GM23338 (cell line): ENCODE measurements around the gene SHF. TPM values are rescaled to one million over a fixed set of nuclear protein-coding genes. Genes with fewer than 3 reads are reported as not detected.

Experiments used
- ATAC-seq: fragments of 200-7000 bp; cut with Tn5 transposase; 3 replicates; pipeline ENCODE4 v1.9.1; 2020
- DNase-seq: peaks from one replicate; pipeline ENCODE4 v3.0.0-alpha.2; 2015; ENCODE audit warnings: low spot score
- H2AFZ ChIP-seq: fragments of 200-600 bp; sonication (generic); 2 replicates; pipeline ENCODE4 v1.8.0; 2016; ENCODE audit warnings: antibody characterized with exemption, mild to moderate bottlenecking, moderate library complexity
- H3F3A ChIP-seq: fragments of 200-600 bp; sonication (generic); replicated peaks from 2 replicates; pipeline ENCODE4 v1.8.0; 2017; ENCODE audit warnings: antibody characterized with exemption, mixed run types, low read depth
- H3K27ac ChIP-seq: fragments of 200-600 bp; sonication (generic); 2 replicates; pipeline ENCODE4 v1.6.1; 2016; ENCODE audit warnings: low read depth
- H3K27me3 ChIP-seq: fragments of 200-600 bp; sonication (generic); 2 replicates; pipeline ENCODE4 v1.8.0; 2016; ENCODE audit warnings: mild to moderate bottlenecking, mixed run types, moderate library complexity; ENCODE audit not compliant: insufficient read depth
- H3K36me3 ChIP-seq: fragments of 200-600 bp; sonication (generic); 2 replicates; pipeline ENCODE4 v1.8.0; 2016; ENCODE audit warnings: mild to moderate bottlenecking; ENCODE audit not compliant: insufficient read depth
- H3K4me1 ChIP-seq: fragments of 200-600 bp; sonication (generic); 2 replicates; pipeline ENCODE4 v1.8.0; 2016; ENCODE audit warnings: mild to moderate bottlenecking, moderate library complexity; ENCODE audit not compliant: insufficient read depth
- H3K4me2 ChIP-seq: fragments of 200-600 bp; sonication (generic); 2 replicates; pipeline ENCODE4 v1.7.1; 2017; ENCODE audit warnings: mixed run types
- H3K4me3 ChIP-seq: fragments of 200-600 bp; sonication (generic); 2 replicates; pipeline ENCODE4 v1.6.1; 2016; ENCODE audit warnings: mixed run types
- H3K79me2 ChIP-seq: fragments of 200-600 bp; sonication (generic); replicated peaks from 2 replicates; pipeline ENCODE4 v1.8.0; 2017; ENCODE audit warnings: mild to moderate bottlenecking; ENCODE audit not compliant: insufficient read depth
- H3K9me2 ChIP-seq: fragments of 200-600 bp; sonication (generic); 2 replicates; pipeline ENCODE4 v1.8.0; 2017; ENCODE audit not compliant: insufficient read depth
- H4K20me1 ChIP-seq: fragments of 200-600 bp; sonication (generic); replicated peaks from 2 replicates; pipeline ENCODE4 v1.8.0; 2017; ENCODE audit warnings: mild to moderate bottlenecking; ENCODE audit not compliant: insufficient read depth
- H3K27ac Mint-ChIP-seq: 2 replicates; pipeline ENCODE4 v1.8.0; 2020; ENCODE audit warnings: inconsistent platforms, mild to moderate bottlenecking, moderate library complexity, mixed read lengths
- H3K27me3 Mint-ChIP-seq: 3 replicates; pipeline ENCODE4 v1.8.0; 2022; ENCODE audit warnings: low read depth, mild to moderate bottlenecking, moderate library complexity, mixed read lengths, inconsistent platforms; ENCODE audit not compliant: insufficient read depth, poor library complexity
- H3K36me3 Mint-ChIP-seq: 3 replicates; pipeline ENCODE4 v1.8.0; 2021; ENCODE audit warnings: low read depth, mild to moderate bottlenecking, inconsistent platforms, moderate library complexity, mixed read lengths
- H3K4me1 Mint-ChIP-seq: 3 replicates; pipeline ENCODE4 v1.8.0; 2020; ENCODE audit warnings: mild to moderate bottlenecking, inconsistent platforms, mixed read lengths
- H3K4me3 Mint-ChIP-seq: 3 replicates; pipeline ENCODE4 v1.8.0; 2021; ENCODE audit warnings: moderate library complexity, mild to moderate bottlenecking, inconsistent platforms, mixed read lengths
- H3K9me3 Mint-ChIP-seq: 3 replicates; pipeline ENCODE4 v1.8.0; 2020; ENCODE audit warnings: moderate library complexity, mild to moderate bottlenecking, inconsistent platforms, mixed read lengths
- CTCF ChIP-seq, 2 experiments: fragments of 200-600 bp in 1 of 2; sonication (generic) in 1 of 2; conservative IDR thresholded peaks; 2 replicates each; pipeline versions ENCODE4 v1.5.1 to v1.6.1; 2016 to 2017; ENCODE audit warnings: antibody characterized with exemption in 2 of 2, low read depth in 2 of 2, mild to moderate bottlenecking in 2 of 2, moderate library complexity in 1 of 2
- ETS1 ChIP-seq: IDR thresholded peaks from 2 replicates; pipeline ENCODE4 v1.6.1; 2016; ENCODE audit warnings: antibody characterized with exemption
- EZH2 ChIP-seq: fragments of 200-600 bp; sonication (generic); IDR thresholded peaks from one replicate; pipeline ENCODE4 v1.8.0; 2017; ENCODE audit warnings: antibody characterized with exemption, mild to moderate bottlenecking, low read depth; ENCODE audit not compliant: unreplicated experiment
- NANOG ChIP-seq: IDR thresholded peaks from 2 replicates; pipeline ENCODE4 v1.6.1; 2016; ENCODE audit warnings: antibody characterized with exemption, borderline replicate concordance
- STAT1 ChIP-seq: IDR thresholded peaks from one replicate; pipeline ENCODE4 v1.6.1; 2016; ENCODE audit warnings: antibody characterized with exemption; ENCODE audit not compliant: unreplicated experiment
- ZNF114 ChIP-seq: fragments of 250-450 bp; sonication (Bioruptor Pico); IDR thresholded peaks from 2 replicates; pipeline ENCODE4 v1.5.0; 2020; ENCODE audit warnings: mild to moderate bottlenecking, moderate library complexity
- ZNF331 ChIP-seq: fragments of 250-450 bp; sonication (Bioruptor Pico); IDR thresholded peaks from 2 replicates; pipeline ENCODE4 v1.5.0; 2020; ENCODE audit warnings: low read depth, mild to moderate bottlenecking, moderate library complexity
- polyA plus RNA-seq: library from polyadenylated mRNA; unstranded; fragments of >200 nt; fragmentation: Nextera tagmentation; extraction: Ambion mirVana; gene quantifications from 2 replicates; pipeline ENCODE4 v1.2.1, GENCODE V29; 2016
- total RNA-seq: library from RNA; depleted of rRNA; stranded (reverse); fragments of >200 nt; shearing (Covaris generic); gene quantifications from 2 replicates; pipeline ENCODE4 v1.2.3, GENCODE V29; 2014
- TF ChIP-seq, protein P1 (sequence below): fragments of 250-450 bp; sonication (Bioruptor Pico); IDR thresholded peaks from 2 replicates; pipeline ENCODE4 v1.5.0; 2020; ENCODE audit warnings: mild to moderate bottlenecking, moderate library complexity
- TF ChIP-seq, protein P2 (sequence below): IDR thresholded peaks from one replicate; pipeline ENCODE4 v1.6.1; 2018; ENCODE audit warnings: antibody characterized with exemption; ENCODE audit not compliant: unreplicated experiment

The SHF gene
- total and polyA plus RNA-seq, 2 experiments from 2014 or later = 5.8 to 15.6 TPM

DNA sequence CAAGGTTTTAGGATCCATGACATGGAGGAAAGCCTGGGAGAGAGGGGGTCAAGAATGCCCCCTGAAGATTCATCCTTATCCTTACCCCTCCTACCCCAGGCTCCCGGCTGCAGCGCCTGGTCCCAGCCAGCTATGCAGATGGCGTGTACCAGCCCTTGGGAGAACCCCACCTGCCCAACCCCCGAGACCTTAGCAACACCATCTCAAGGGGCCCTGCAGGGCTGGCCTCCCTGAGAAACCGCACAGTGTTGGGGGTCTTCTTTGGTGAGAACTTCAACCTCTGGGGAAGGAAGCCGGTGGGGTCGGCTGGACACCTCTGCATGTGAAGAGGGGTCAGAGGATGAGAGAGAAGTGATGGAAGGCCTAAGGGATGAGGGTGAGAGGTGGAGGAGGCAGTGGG, 53.7 kb downstream of the SHF start:
- Mint-ChIP-seq H3K27me3 (peaks cover 72% of the 10 kb centered on the region), H3K4me1 (peaks cover 3% of the 10 kb centered on the region; the same call in 2 of the 3 replicates), H3K36me3 (no peaks in the 10 kb centered on the region; the same call in 2 of the 3 replicates), H3K27ac (no peak overlapping the region), H3K9me3 (no peaks in the 10 kb centered on the region; the same call in 2 of the 3 replicates), H3K4me3 (no peak overlapping the region)
- ATAC-seq = no peak
- Histone ChIP-seq H3F3A (no peaks in the 10 kb centered on the region), H3K4me1 (peaks cover 7% of the 10 kb centered on the region; the same call in 1 of the 2 replicates), H3K4me2 (no peak overlapping the region), H4K20me1 (no peaks in the 10 kb centered on the region; the same call in 1 of the 2 replicates), H3K79me2 (no peaks in the 10 kb centered on the region), H3K4me3 (no peak overlapping the region), H3K36me3 (no peaks in the 10 kb centered on the region), H3K27me3 (peaks cover 94% of the 10 kb centered on the region), H2AFZ (no peak overlapping the region), H3K27ac (no peak overlapping the region), H3K9me2 (no peaks in the 10 kb centered on the region)
- DNase-seq = no peak
- no peak for TF ChIP-seq NANOG
- peak; percentile 27 for TF ChIP-seq EZH2

DNA sequence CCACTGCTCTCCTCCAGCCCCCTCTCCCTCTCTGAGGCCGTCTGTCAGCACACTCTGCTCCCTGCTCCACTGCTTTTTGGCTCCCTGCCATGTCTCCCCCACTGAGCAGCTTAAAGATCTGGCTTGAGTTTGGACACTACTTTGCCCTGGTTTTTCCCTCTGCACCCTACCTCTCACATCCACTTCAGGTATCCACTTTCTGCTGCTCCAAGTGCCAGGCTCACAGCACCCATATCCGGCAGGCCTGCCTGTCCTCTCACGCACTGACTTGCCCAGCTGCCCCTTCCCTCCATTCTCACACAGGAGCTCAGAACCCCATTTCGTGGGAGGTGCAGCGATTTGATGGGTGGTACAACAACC, 54.2 kb downstream of the SHF start:
- Histone ChIP-seq H3K27me3 (peaks cover 97% of the 10 kb centered on the region), H3K4me3 (no peak overlapping the region), H3K9me2 (no peaks in the 10 kb centered on the region), H3K36me3 (no peaks in the 10 kb centered on the region), H3K79me2 (no peaks in the 10 kb centered on the region), H3K4me1 (peaks cover 11% of the 10 kb centered on the region; the same call in 1 of the 2 replicates), H2AFZ (no peak overlapping the region), H3K27ac (no peak overlapping the region), H3F3A (no peaks in the 10 kb centered on the region), H3K4me2 (no peak overlapping the region), H4K20me1 (no peaks in the 10 kb centered on the region; the same call in 1 of the 2 replicates)
- ATAC-seq (no peak), DNase-seq (no peak)
- Mint-ChIP-seq H3K9me3 (no peaks in the 10 kb centered on the region; the same call in 2 of the 3 replicates), H3K27me3 (peaks cover 77% of the 10 kb centered on the region), H3K4me1 (peaks cover 5% of the 10 kb centered on the region), H3K4me3 (no peak overlapping the region), H3K36me3 (no peaks in the 10 kb centered on the region; the same call in 2 of the 3 replicates), H3K27ac (no peak overlapping the region)
- TF ChIP-seq ZNF331 (CRISPR knock-in tag) (no peak), STAT1 (no peak), EZH2 (no peak), ETS1 (no peak), CTCF (conservative IDR thresholded peaks at IDR 0.05; ENCODE audit: low read depth in 2 of 2) (no peak), ZNF114 (no peak)
- TF ChIP-seq, protein P1, sequence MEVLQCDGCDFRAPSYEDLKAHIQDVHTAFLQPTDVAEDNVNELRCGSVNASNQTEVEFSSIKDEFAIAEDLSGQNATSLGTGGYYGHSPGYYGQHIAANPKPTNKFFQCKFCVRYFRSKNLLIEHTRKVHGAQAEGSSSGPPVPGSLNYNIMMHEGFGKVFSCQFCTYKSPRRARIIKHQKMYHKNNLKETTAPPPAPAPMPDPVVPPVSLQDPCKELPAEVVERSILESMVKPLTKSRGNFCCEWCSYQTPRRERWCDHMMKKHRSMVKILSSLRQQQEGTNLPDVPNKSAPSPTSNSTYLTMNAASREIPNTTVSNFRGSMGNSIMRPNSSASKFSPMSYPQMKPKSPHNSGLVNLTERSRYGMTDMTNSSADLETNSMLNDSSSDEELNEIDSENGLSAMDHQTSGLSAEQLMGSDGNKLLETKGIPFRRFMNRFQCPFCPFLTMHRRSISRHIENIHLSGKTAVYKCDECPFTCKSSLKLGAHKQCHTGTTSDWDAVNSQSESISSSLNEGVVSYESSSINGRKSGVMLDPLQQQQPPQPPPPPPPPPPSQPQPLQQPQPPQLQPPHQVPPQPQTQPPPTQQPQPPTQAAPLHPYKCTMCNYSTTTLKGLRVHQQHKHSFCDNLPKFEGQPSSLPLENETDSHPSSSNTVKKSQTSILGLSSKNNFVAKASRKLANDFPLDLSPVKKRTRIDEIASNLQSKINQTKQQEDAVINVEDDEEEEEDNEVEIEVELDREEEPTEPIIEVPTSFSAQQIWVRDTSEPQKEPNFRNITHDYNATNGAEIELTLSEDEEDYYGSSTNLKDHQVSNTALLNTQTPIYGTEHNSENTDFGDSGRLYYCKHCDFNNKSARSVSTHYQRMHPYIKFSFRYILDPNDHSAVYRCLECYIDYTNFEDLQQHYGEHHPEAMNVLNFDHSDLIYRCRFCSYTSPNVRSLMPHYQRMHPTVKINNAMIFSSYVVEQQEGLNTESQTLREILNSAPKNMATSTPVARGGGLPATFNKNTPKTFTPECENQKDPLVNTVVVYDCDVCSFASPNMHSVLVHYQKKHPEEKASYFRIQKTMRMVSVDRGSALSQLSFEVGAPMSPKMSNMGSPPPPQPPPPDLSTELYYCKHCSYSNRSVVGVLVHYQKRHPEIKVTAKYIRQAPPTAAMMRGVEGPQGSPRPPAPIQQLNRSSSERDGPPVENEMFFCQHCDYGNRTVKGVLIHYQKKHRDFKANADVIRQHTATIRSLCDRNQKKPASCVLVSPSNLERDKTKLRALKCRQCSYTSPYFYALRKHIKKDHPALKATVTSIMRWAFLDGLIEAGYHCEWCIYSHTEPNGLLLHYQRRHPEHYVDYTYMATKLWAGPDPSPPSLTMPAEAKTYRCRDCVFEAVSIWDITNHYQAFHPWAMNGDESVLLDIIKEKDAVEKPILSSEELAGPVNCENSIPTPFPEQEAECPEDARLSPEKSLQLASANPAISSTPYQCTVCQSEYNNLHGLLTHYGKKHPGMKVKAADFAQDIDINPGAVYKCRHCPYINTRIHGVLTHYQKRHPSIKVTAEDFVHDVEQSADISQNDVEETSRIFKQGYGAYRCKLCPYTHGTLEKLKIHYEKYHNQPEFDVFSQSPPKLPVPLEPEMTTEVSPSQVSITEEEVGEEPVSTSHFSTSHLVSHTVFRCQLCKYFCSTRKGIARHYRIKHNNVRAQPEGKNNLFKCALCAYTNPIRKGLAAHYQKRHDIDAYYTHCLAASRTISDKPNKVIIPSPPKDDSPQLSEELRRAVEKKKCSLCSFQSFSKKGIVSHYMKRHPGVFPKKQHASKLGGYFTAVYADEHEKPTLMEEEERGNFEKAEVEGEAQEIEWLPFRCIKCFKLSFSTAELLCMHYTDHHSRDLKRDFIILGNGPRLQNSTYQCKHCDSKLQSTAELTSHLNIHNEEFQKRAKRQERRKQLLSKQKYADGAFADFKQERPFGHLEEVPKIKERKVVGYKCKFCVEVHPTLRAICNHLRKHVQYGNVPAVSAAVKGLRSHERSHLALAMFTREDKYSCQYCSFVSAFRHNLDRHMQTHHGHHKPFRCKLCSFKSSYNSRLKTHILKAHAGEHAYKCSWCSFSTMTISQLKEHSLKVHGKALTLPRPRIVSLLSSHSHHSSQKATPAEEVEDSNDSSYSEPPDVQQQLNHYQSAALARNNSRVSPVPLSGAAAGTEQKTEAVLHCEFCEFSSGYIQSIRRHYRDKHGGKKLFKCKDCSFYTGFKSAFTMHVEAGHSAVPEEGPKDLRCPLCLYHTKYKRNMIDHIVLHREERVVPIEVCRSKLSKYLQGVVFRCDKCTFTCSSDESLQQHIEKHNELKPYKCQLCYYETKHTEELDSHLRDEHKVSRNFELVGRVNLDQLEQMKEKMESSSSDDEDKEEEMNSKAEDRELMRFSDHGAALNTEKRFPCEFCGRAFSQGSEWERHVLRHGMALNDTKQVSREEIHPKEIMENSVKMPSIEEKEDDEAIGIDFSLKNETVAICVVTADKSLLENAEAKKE (CRISPR knock-in tag) = no peak
- TF ChIP-seq, protein P2, sequence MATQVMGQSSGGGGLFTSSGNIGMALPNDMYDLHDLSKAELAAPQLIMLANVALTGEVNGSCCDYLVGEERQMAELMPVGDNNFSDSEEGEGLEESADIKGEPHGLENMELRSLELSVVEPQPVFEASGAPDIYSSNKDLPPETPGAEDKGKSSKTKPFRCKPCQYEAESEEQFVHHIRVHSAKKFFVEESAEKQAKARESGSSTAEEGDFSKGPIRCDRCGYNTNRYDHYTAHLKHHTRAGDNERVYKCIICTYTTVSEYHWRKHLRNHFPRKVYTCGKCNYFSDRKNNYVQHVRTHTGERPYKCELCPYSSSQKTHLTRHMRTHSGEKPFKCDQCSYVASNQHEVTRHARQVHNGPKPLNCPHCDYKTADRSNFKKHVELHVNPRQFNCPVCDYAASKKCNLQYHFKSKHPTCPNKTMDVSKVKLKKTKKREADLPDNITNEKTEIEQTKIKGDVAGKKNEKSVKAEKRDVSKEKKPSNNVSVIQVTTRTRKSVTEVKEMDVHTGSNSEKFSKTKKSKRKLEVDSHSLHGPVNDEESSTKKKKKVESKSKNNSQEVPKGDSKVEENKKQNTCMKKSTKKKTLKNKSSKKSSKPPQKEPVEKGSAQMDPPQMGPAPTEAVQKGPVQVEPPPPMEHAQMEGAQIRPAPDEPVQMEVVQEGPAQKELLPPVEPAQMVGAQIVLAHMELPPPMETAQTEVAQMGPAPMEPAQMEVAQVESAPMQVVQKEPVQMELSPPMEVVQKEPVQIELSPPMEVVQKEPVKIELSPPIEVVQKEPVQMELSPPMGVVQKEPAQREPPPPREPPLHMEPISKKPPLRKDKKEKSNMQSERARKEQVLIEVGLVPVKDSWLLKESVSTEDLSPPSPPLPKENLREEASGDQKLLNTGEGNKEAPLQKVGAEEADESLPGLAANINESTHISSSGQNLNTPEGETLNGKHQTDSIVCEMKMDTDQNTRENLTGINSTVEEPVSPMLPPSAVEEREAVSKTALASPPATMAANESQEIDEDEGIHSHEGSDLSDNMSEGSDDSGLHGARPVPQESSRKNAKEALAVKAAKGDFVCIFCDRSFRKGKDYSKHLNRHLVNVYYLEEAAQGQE = no peak
